Gastrocnemius medialis (tissue), 4 donors: ENCODE measurements around the gene NRXN2.

Source experiments
- CTCF ChIP-seq, 5 experiments: fragments of 450-650 bp in 3 of 5; fragments of 200-600 bp in 2 of 5; sonication (generic) in 2 of 5; IDR thresholded peaks in 4 of 5; conservative IDR thresholded peaks in 1 of 5; 1 replicate in 4 of 5; 2 replicates in 1 of 5; pipeline ENCODE4 v1.5.1; 2016 to 2019; ENCODE audit warnings: antibody characterized with exemption in 5 of 5, mild to moderate bottlenecking in 3 of 5, moderate library complexity in 3 of 5
- POLR2A ChIP-seq, 2 donors: fragments of 450-650 bp; IDR thresholded peaks; one replicate each; pipeline ENCODE4 v1.6.1; 2017; ENCODE audit warnings: antibody characterized with exemption in 2 of 2, mild to moderate bottlenecking in 2 of 2, moderate library complexity in 2 of 2

DNA sequence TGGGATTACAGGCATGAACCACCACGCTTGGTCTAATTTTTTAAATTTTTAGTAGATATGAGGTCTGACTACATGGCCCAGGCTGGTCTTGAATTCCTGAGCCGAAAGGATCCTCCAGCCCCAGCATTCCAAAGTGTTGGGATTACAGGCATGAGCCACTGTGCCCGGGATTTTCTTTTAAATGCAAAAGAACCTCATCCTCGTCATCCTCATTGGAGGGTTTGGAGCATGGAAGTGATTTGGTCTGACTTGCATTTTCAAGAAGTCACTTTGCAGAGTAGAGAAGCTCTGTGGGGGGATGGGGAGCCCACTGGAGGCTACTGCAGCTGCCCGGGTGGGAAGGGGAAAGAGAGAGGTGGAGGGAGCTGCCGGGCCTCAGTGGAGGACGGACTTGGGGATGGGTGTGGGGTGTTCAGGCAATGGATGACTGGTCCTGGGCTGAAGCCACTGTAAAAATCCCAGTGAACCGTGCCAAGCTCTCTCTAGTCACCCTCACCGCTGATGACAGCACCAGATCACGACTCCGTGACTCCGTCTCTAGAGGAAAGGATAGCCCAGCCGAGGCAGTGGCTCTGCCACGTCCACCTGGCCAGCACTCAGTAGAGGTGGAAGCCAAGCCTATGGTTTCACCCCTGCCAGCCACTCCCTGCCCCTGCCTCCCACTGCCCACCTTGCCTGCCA is 164.8 kb downstream of the NRXN2 start:
- TF ChIP-seq CTCF (IDR thresholded peaks at IDR 0.05 in 4 of 5, conservative IDR thresholded peaks at IDR 0.05 in 1 of 5) (no peak), POLR2A (IDR thresholded peaks at IDR 0.05) (no peak)
